ENCODE data around the gene WRAP73.

Gene WRAP73, protein sequence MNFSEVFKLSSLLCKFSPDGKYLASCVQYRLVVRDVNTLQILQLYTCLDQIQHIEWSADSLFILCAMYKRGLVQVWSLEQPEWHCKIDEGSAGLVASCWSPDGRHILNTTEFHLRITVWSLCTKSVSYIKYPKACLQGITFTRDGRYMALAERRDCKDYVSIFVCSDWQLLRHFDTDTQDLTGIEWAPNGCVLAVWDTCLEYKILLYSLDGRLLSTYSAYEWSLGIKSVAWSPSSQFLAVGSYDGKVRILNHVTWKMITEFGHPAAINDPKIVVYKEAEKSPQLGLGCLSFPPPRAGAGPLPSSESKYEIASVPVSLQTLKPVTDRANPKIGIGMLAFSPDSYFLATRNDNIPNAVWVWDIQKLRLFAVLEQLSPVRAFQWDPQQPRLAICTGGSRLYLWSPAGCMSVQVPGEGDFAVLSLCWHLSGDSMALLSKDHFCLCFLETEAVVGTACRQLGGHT

DNA sequence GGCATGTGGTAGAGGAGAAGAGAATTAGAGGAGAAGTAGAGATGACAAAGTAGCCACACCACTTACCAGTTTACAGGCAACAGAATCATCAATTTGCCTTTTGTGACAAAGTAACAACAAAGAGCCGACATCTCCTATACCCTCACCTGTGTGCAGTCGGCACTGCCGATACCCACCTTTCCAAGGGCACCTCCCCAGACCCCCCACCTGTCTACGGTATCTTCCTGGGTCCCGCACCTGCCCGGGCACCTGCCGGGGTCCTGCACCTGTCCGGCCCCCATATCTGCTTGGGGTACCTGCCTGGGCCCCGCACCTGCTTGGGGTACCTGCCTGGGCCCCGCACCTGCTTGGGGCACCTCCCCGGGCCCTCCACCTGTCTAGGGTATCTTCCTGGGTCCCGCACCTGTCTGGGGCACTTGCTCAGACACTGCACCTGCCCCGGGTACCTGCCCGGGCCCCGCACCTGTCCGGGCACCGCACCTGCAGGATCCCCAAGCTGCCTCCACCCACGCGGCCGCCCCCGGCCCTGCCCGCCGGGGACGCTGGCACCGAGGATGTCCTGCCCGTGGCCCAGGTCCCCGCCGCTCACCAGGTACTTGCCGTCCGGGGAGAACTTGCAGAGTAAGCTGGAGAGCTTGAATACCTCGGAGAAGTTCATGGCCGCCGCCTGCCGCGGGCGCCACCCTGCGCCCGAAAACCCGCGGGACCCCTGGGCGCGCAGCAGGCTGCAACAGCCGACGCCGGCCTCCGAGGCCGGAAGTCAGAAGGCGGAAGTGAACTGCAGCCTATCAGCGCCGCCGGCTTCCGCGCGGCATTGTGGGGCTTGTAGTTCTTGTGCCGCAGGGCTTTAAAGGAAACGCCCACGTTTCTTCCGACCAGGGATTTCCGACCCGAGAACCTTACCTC, at the start of gene WRAP73:
WRAP73 (minus strand) TSS at position 762 of the 906 bp plus-strand sequence; CDS start at position 658, 104 bp downstream.
- peak; percentile 88 for DNase-seq

GRCh38 chr1:3699596-3699995, 49.7 kb upstream of the WRAP73 start:
- no peak for DNase-seq

DNA sequence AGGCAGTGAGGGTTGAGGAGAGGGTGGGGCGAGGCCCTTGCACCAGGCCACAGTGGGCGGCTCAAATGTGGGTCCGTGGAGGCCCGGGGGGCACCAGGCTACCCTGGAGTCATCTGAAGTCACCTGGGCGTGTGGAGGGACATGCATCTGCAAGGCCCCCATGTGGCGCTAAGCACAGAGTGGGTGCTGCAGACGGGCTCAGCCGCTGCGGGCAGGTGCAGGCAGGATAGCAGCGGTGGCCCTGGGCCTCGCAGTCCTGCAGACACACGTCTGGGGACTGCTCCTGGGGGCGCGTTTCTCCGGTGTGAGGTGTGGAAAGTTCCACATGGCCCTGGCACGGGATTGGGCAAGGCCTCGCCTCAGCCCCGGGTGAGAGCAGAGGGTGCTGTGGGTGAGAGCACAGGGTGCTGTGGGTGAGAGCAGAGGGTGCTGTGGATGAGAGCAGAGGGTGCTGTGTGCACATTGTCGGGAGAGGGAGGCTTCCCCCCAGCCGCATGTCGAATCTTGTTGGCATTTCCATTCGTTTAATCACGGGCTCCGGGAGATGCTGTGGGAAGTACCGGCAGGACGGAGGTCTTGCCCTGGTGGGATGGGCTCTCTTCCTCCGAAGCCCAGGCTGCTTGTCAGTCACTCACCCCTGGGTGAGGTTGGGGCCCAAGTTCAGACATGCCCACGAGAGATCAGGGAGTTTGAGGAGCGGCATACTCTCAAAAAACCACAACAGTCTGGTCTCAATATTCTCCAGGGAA, 48.9 kb upstream of the WRAP73 start:
- no peak for DNase-seq

DNA sequence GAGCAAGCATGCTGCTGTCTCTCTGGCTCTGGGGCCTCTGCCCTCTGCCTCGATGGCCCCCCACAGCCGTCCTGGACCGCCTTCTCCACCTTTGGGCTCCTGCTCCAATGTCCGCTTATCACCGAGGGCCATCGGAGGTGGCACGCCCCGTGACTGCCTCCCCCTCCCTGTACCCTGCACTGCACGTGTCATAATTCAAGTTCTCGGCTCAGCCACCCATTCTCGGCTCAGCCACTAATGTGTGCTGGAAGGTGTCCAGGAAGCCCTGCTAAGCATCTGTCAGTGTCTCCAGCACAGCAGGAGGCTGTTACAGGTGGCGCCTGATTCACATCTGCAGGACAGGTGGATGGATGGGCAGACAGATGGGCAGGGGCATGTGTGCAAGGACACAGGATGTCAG, 47.9 kb upstream of the WRAP73 start:
- no peak for DNase-seq

DNA sequence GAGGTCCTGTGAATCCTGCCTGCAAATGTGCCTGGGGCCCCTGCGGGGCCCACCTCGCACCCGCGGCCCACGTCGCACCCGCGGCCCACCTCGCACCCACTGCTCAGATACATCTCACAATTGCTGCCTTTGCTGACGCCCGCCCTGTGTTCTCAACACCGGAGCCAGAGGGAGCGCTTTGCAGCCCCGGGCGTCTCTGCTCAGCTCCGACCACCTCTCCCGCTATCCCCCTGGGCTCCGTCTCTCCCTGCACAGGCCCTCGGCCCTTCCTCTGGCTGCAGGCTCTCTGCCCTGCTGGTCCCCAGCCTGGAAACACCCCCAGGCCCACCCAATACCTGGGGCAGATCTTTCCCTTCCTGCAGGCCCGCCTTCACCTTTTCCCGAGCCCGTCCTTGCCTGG, 47.2 kb upstream of the WRAP73 start:
- no peak for DNase-seq

- DNase-seq: no peak
These were observed 46.8 kb upstream of the WRAP73 start for GRCh38 chr1:3696689-3697088.

DNA sequence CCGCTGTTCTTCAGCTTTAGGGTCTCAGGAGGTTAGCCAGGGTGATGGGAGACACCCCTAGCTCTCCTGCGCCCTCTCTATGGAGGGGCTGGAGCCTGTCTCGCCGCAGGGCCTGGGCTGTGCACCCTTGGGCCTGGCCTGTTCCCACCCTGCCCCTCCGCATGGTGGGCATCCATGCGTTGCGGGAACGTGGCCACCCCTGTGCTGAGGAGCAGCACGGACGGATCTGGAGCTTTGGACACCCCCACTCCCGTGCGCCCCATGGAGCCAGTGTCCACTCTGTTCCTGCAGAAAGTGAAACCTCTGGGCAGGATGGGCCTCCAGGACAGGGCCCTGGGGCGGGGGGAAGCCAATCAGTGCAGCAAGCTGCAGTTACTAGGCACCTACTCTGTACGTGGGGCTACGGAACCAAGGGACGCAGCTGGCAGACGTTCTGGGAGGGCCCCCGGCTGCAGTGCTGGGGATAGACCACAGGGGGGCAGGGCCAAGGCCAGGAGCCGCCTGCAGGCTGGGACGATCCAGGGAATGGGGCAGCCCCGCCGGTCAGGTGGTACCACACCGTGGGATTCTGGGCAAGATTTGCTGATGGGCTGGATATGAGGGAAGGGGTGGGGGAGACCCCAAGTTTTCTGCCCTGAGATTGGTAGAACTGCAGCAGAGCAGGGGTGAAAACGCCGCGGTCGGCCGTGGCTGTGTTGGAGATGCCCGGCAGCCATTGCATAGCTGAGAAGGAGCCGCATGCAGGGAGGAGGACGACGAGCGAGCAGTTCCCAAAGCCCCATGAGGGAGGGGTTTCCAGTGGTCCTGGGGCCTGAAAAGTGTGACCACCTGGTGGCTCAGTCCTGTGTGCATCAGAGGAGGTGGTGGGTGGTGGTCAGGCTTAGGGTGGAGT, 45.7 kb upstream of the WRAP73 start:
- no peak for DNase-seq

DNA sequence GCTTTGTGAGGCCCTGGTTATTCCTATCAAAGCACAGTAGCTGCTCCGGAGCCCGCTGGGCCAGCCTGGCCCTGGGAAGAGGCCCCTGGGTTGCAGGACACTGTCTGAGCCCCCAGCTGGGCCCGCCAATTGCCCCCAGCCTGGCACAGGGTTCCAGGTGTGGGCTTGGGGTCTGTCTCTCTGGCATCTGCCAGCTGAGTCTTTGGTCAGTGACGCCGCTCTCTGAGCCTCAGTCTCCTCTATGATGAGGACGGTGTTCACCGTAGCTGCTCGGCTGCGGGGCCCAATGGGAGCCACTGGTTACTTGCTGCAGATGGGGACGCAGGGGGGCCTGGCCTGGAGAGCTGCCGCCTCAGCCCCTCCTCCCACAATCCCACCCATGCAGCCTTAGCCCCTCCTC, 43.4 kb upstream of the WRAP73 start:
- DNase-seq: no peak

GRCh38 chr1:3692598-3692997, 42.7 kb upstream of the WRAP73 start:
- no peak for DNase-seq

GRCh38 chr1:3691421-3692204, 41.7 kb upstream of the WRAP73 start:
- no peak for DNase-seq

DNA sequence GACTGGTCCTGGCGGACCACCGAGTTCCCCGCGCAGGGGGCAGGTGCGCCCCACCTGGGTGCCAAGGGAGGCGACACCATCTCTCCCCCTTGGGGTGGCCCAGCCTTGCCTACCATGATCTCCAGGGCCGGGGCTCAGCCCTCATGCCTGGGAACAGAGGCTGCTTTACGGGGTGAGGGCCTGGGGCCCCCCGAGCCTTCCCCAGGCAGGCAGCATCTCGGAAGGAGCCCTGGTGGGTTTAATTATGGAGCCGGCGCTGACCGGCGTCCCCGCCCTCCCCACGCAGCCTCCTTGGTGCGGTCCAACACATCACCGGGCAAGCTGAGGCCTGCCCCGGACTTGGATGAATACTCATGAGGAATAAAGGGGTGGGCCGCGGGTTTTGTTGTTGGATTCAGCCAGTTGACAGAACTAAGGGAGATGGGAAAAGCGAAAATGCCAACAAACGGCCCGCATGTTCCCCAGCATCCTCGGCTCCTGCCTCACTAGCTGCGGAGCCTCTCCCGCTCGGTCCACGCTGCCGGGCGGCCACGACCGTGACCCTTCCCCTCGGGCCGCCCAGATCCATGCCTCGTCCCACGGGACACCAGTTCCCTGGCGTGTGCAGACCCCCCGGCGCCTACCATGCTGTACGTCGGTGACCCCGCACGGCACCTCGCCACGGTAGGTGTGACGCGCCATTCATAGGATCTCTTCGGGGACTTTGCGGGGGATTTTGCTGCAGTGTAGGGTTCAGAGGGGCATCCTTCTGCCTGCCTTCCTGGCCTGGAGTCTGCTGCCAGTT, 40.6 kb upstream of the WRAP73 start:
- no peak for DNase-seq

GRCh38 chr1:3689138-3689750, 39.3 kb upstream of the WRAP73 start:
- no peak for DNase-seq

- DNase-seq: no peak
These were observed 38.6 kb upstream of the WRAP73 start for GRCh38 chr1:3688356-3689137.

GRCh38 chr1:3687504-3687903, 37.6 kb upstream of the WRAP73 start:
- no peak for DNase-seq

GRCh38 chr1:3685906-3686305, 36.0 kb upstream of the WRAP73 start:
- no peak for DNase-seq

DNA sequence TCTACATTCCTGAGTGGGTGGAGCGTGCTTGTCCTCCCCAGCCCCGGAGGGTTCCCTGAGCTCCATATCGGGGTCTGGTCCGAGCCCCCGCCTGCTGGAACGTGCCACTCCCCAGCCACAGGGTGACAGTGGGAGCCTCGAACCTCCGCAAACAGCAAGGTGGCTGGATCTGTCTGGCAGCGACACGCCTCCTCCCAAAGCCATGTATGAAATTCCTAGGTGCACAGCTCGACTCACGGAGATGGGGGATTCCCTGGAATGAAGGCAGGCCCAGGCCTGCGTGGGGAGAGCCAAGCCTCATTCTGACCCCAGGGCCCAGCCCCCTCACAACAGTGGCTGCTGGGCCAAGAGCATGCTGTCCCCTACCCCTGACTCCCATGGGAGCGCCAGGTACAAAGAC, 35.3 kb upstream of the WRAP73 start:
- no peak for DNase-seq

DNA sequence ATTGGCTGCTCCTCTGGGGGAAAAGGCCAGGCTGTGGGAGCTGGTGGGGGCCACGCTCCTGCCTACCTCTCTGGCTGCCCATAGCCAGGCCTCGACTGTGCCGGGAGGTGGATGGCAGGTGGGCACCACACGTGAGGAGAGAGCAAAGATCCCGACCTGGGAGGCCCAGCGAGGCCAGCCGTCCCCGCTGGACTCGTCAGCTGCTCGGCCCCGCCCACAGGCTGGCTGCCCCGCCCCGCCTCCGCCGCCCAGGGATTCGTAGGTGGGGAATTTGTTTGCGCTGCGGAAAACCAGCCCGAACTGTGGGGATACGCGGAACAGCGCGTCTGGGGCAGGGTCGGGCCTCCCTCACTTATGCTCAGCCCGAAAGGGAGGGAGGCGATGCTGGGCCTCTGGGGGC, 34.1 kb upstream of the WRAP73 start:
- DNase-seq: no peak

GRCh38 chr1:3683197-3683596, 33.3 kb upstream of the WRAP73 start:
- DNase-seq: no peak
